Tibial nerve (tissue), 4 donors: Measurements from ENCODE around the gene SMARCA2. TPM values are rescaled to one million over a fixed set of nuclear protein-coding genes. Genes with fewer than 3 reads are reported as not detected.

Experiments
- DNase-seq, 2 donors: peaks; one replicate each; pipeline ENCODE4 v3.0.0-alpha.2; 2019; ENCODE audit warnings: low spot score in 2 of 2
- H3K27ac ChIP-seq, 4 donors: fragments of 200-600 bp; sonication (generic) in 3 of 4; one replicate each; pipeline ENCODE4 v1.5.1; 2017 to 2019; ENCODE audit warnings: mild to moderate bottlenecking in 1 of 4
- H3K27me3 ChIP-seq, 2 donors: fragments of 200-600 bp; sonication (generic) in 1 of 2; one replicate each; pipeline versions ENCODE4 v1.5.1 to v1.6.0; 2017 to 2019
- H3K36me3 ChIP-seq, 3 donors: fragments of 200-600 bp; sonication (generic); one replicate each; pipeline ENCODE4 v1.5.1; 2018 to 2019
- H3K4me1 ChIP-seq, 4 donors: fragments of 200-600 bp; sonication (generic) in 3 of 4; one replicate each; pipeline ENCODE4 v1.5.1; 2017 to 2019
- H3K4me3 ChIP-seq, 4 donors: fragments of 200-600 bp; sonication (generic) in 3 of 4; one replicate each; pipeline ENCODE4 v1.5.1; 2017 to 2019; ENCODE audit warnings: mild to moderate bottlenecking in 1 of 4, moderate library complexity in 1 of 4
- H3K9me3 ChIP-seq, 4 donors: fragments of 200-600 bp; sonication (generic) in 3 of 4; one replicate each; pipeline ENCODE4 v1.5.1; 2017 to 2019
- EP300 ChIP-seq, 2 donors: sonication (generic); formaldehyde crosslinking; IDR thresholded peaks; one replicate each; pipeline ENCODE4 v1.6.1; 2017; ENCODE audit warnings: antibody characterized with exemption in 2 of 2, mild to moderate bottlenecking in 1 of 2
- POLR2A ChIP-seq, 2 donors: fragments of 450-650 bp; IDR thresholded peaks; one replicate each; pipeline ENCODE4 v1.6.1; 2017; ENCODE audit warnings: antibody characterized with exemption in 2 of 2, mild to moderate bottlenecking in 2 of 2, moderate library complexity in 2 of 2
- WGBS, 2 donors: methylation state at CpG; one replicate each; pipeline ENCODE4 v1.1.5; 2018; 5-methylcytosine and 5-hydroxymethylcytosine counted together
- total RNA-seq, 4 donors: library from RNA; depleted of rRNA; stranded (reverse); fragments of >200 nt; gene quantifications; one replicate each; pipeline ENCODE4 v1.1.0, GENCODE V29; 2016
- TF ChIP-seq, protein P1 (sequence below), 5 experiments: fragments of 200-600 bp in 3 of 5; fragments of 450-650 bp in 2 of 5; sonication (generic) in 3 of 5; IDR thresholded peaks; one replicate each; pipeline ENCODE4 v1.5.1; 2016 to 2019; ENCODE audit warnings: antibody characterized with exemption in 5 of 5, mild to moderate bottlenecking in 3 of 5, moderate library complexity in 2 of 5

SMARCA2 gene
- total RNA-seq, 4 donors from 2014 or later: 75.9 to 140 (median 119) TPM

DNA sequence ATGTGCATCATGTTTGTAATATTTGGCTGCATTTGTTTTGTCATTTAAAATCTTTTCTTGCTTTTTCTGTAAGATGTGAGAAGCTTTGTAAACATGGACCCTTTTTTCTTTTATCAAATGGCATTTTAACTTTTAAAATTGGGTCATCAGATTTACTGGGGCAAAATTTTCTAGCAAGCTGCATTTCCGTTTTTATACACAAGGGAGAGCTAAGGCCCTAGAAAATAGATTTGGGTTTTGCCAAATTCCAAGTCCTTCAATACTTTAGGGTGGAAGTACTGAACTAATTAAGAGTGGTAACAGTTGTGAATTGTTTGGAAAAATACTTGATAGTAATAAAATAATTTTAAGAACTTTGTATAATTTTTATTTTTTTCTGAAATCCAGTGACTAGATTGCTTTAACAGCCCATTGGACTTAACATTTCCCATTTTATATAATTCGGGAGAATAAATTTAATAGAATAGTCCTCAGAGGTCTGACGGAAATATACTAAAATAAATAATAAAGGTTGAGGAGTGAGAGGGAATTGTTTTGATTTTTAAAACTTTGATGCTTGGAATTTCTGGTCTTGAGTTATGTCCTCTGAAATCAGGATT lies 117.4 kb downstream of the SMARCA2 start:
- Histone ChIP-seq H3K27ac (no peak overlapping the region), H3K4me1 (peaks cover 0 to 29% (median 10%) of the 10 kb centered on the region in 4 donors), H3K36me3 (peaks cover 0 to 33% (median 0%) of the 10 kb centered on the region in 3 donors), H3K27me3 (no peaks in the 10 kb centered on the region), H3K9me3 (no peaks in the 10 kb centered on the region), H3K4me3 (no peak overlapping the region)
- no peak for DNase-seq
- TF ChIP-seq, protein P1, sequence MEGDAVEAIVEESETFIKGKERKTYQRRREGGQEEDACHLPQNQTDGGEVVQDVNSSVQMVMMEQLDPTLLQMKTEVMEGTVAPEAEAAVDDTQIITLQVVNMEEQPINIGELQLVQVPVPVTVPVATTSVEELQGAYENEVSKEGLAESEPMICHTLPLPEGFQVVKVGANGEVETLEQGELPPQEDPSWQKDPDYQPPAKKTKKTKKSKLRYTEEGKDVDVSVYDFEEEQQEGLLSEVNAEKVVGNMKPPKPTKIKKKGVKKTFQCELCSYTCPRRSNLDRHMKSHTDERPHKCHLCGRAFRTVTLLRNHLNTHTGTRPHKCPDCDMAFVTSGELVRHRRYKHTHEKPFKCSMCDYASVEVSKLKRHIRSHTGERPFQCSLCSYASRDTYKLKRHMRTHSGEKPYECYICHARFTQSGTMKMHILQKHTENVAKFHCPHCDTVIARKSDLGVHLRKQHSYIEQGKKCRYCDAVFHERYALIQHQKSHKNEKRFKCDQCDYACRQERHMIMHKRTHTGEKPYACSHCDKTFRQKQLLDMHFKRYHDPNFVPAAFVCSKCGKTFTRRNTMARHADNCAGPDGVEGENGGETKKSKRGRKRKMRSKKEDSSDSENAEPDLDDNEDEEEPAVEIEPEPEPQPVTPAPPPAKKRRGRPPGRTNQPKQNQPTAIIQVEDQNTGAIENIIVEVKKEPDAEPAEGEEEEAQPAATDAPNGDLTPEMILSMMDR (IDR thresholded peaks at IDR 0.05): peak; percentile 52 to 72 (median 68)
- TF ChIP-seq EP300 (IDR thresholded peaks at IDR 0.05): no peak
- 42 to 44% methylated on average over 3 of the region's 3 CpGs for WGBS, 2 donors

DNA sequence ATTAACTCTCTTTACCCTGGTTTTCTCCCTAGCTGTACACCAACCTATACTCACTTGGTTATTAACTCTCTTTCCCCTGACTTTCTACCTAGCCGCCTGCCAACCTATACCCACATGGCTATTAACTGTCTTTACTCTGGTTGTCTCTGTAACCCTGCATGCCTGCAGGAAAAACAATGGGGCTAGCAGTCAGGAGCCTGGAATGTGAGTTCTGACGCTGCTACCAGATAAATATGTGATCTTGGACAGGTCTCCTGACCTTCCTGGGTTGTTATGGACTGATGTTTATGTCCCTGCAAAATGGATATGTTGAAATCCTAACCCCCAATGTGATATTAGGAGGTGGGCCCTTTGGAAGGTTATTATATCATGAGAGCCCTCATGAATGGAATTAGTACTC lies 119.2 kb downstream of the SMARCA2 start:
- DNase-seq: no peak
- no peaks in the 10 kb centered on the region for H3K27me3 ChIP-seq
- no peak overlapping the region for H3K27ac ChIP-seq
- peaks cover 0 to 44% (median 0%) of the 10 kb centered on the region in 3 donors for H3K36me3 ChIP-seq
- no peaks in the 10 kb centered on the region for H3K9me3 ChIP-seq
- peaks cover 0 to 14% (median 4%) of the 10 kb centered on the region in 4 donors for H3K4me1 ChIP-seq
- no peak overlapping the region for H3K4me3 ChIP-seq
- no peak for TF ChIP-seq POLR2A (IDR thresholded peaks at IDR 0.05)
- WGBS, 2 donors: 76 to 80% methylated on average over 2 of the region's 2 CpGs

DNA sequence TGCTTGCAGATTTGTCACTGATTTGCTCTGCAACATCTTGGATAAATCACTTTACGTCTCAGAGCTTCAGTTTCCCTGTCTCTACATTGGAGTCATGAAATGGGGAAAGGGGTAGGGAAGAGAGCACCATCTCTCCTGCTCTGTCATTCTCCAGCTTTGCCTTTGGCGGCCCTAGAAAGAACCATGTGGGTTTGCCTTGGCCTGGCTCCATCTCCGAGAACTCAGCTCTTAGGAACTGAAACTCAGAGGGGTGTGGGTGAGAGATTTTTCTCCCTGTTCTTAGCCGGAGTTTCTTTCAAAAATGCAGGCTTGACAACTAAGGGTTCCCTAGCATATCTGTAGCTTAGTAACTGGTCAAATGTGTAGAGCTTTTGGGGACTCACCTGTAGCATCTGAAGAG lies 123.5 kb downstream of the SMARCA2 start:
- no peak overlapping the region for H3K4me3 ChIP-seq
- no peaks in the 10 kb centered on the region for H3K4me1 ChIP-seq
- H3K36me3 ChIP-seq: peaks cover 0 to 55% (median 0%) of the 10 kb centered on the region in 3 donors
- TF ChIP-seq, protein P1 (IDR thresholded peaks at IDR 0.05): no peak
- TF ChIP-seq POLR2A (IDR thresholded peaks at IDR 0.05) (no peak), EP300 (IDR thresholded peaks at IDR 0.05) (no peak)
- no peaks in the 10 kb centered on the region for H3K9me3 ChIP-seq
- H3K27me3 ChIP-seq: no peaks in the 10 kb centered on the region
- no peak overlapping the region for H3K27ac ChIP-seq
- no peak for DNase-seq
- 57 to 81% methylated on average over 4 of the region's 4 CpGs for WGBS, 2 donors

DNA sequence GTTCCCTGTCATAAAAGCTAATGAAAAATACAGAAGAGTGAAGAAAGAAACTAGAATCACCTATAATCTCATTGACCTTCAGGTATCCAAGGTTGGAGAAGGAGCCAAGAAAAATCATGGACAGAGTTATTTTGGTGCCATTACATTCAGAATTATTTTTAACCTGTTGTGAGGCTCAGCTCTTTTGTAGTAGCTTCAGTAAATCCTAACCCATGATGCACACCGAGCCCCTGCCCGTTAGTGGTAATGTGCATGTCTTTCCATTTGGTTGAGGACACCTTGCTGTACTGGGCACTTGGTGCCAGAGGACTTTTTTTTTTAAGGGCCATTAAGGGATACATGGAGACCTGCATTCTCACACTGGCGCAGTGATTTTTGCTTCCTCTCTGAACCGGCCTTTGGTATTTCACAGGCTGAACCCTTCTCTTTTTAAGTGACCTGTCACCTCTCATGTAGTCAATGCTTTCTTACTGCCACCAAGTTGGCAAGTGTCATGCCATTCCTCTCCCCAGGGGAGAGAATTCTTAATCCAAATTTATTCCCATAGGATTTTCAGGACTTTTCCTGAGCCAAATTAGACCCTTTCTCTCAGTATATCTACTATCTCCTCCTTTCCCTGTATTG lies 125.6 kb downstream of the SMARCA2 start:
- H3K4me3 ChIP-seq: no peak overlapping the region
- H3K27me3 ChIP-seq: no peaks in the 10 kb centered on the region
- H3K27ac ChIP-seq: no peak overlapping the region
- H3K9me3 ChIP-seq: no peaks in the 10 kb centered on the region
- 92 to 96% methylated on average over 4 of the region's 4 CpGs for WGBS, 2 donors
- TF ChIP-seq EP300 (IDR thresholded peaks at IDR 0.05): no peak
- no peak for TF ChIP-seq POLR2A (IDR thresholded peaks at IDR 0.05)
- TF ChIP-seq, protein P1 (IDR thresholded peaks at IDR 0.05): no peak
- no peak for DNase-seq
- peaks cover 0 to 38% (median 0%) of the 10 kb centered on the region in 3 donors for H3K36me3 ChIP-seq
- H3K4me1 ChIP-seq: no peaks in the 10 kb centered on the region

DNA sequence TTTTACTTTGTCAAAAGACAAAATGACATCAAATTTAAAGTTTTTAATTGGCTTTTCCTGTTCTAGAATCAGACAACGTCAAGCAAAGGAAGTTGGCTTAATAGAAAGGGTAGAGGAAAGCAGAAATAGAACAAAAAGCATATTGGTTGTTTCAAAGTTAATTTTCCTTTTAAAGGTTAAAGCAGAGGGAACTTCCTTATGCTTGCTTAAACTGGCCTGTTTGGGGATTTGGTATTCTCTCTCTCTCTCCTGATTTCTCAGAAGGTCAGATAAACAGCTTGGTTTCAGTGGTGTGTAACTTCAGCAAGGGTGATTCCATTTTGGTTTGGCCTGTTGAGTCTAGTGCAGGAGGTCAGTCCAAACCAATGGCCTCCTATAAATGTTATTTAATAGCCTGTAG lies 127.1 kb downstream of the SMARCA2 start:
- TF ChIP-seq, protein P1 (IDR thresholded peaks at IDR 0.05): no peak
- Histone ChIP-seq H3K4me3 (no peak overlapping the region), H3K9me3 (no peaks in the 10 kb centered on the region), H3K27me3 (no peaks in the 10 kb centered on the region), H3K27ac (no peak overlapping the region), H3K36me3 (peaks cover 0 to 26% (median 0%) of the 10 kb centered on the region in 3 donors), H3K4me1 (no peaks in the 10 kb centered on the region)
- 34 to 41% methylated on average over 1 of the region's 1 CpG for WGBS, 2 donors
- no peak for DNase-seq
